Gastroesophageal sphincter (tissue), 4 donors: ENCODE results near the gene ALDH7A1. TPM values are rescaled to one million over a fixed set of nuclear protein-coding genes. Genes with fewer than 3 reads are reported as not detected.

Experiments used
- ATAC-seq: fragments of 150-250 bp; one replicate; pipeline ENCODE4 v1.9.1; 2016; ENCODE audit warnings: mild to moderate bottlenecking, moderate library complexity
- H3K27ac ChIP-seq, 4 donors: fragments of 200-600 bp; sonication (generic) in 3 of 4; 1 replicate in 3 of 4; 2 replicates in 1 of 4; pipeline ENCODE4 v1.5.1; 2016 to 2019
- H3K27me3 ChIP-seq: fragments of 200-600 bp; sonication (generic); one replicate; pipeline ENCODE4 v1.5.1; 2019
- H3K36me3 ChIP-seq, 2 donors: fragments of 200-600 bp; sonication (generic); one replicate each; pipeline ENCODE4 v1.5.1; 2019; ENCODE audit warnings: control low read depth in 1 of 2
- H3K4me1 ChIP-seq, 3 donors: fragments of 200-600 bp; sonication (generic); 1 replicate in 2 of 3; 2 replicates in 1 of 3; pipeline ENCODE4 v1.5.1; 2016 to 2019; ENCODE audit warnings: control low read depth in 2 of 3
- H3K4me3 ChIP-seq, 2 donors: fragments of 200-600 bp; sonication (generic); one replicate each; pipeline ENCODE4 v1.5.1; 2019; ENCODE audit warnings: mild to moderate bottlenecking in 1 of 2, moderate library complexity in 1 of 2
- H3K9me3 ChIP-seq, 3 donors: fragments of 200-600 bp; sonication (generic); one replicate each; pipeline ENCODE4 v1.5.1; 2017 to 2019; ENCODE audit warnings: control low read depth in 2 of 3
- CTCF ChIP-seq, 4 experiments: fragments of 200-600 bp in 2 of 4; fragments of 450-650 bp in 2 of 4; sonication (generic) in 1 of 4; IDR thresholded peaks; one replicate each; pipeline ENCODE4 v1.5.1; 2017 to 2019; ENCODE audit warnings: antibody characterized with exemption in 4 of 4, mild to moderate bottlenecking in 2 of 4, moderate library complexity in 2 of 4
- EP300 ChIP-seq: sonication (generic); formaldehyde crosslinking; IDR thresholded peaks from one replicate; pipeline ENCODE4 v1.6.1; 2017; ENCODE audit warnings: antibody characterized with exemption, mild to moderate bottlenecking
- POLR2A ChIP-seq, 2 donors: fragments of 450-650 bp; IDR thresholded peaks; one replicate each; pipeline ENCODE4 v1.6.1; 2017; ENCODE audit warnings: antibody characterized with exemption in 2 of 2, mild to moderate bottlenecking in 2 of 2, moderate library complexity in 1 of 2
- POLR2AphosphoS5 ChIP-seq: sonication (generic); formaldehyde crosslinking; IDR thresholded peaks from one replicate; pipeline ENCODE4 v1.6.1; 2017; ENCODE audit warnings: antibody characterized with exemption
- WGBS, 2 donors: methylation state at CpG; one replicate each; pipeline ENCODE4 v1.1.5; 2018; ENCODE audit warnings: low coverage in 1 of 2; 5-methylcytosine and 5-hydroxymethylcytosine counted together
- total RNA-seq, 4 donors: library from RNA; depleted of rRNA; stranded (reverse); fragments of >200 nt; gene quantifications; one replicate each; pipeline ENCODE4 v1.1.0, GENCODE V29; 2016

ALDH7A1 gene
- total RNA-seq, 4 donors from 2014 or later: 13.6 to 23.4 (median 18.6) TPM

- Histone ChIP-seq H3K27ac (peak overlapping the region; percentile 51 to 73 (median 56)), H3K36me3 (no peaks in the 10 kb centered on the region), H3K9me3 (no peaks in the 10 kb centered on the region), H3K27me3 (no peaks in the 10 kb centered on the region), H3K4me3 (no peak overlapping the region), H3K4me1 (peaks cover 0 to 31% (median 4%) of the 10 kb centered on the region in 3 donors)
- WGBS, 2 donors: 25 to 38% methylated on average over 3 to 5 of the region's 5 CpGs
- peak; percentile 84 for ATAC-seq
- peak; percentile 30 for TF ChIP-seq POLR2AphosphoS5
- no peak for TF ChIP-seq POLR2A (IDR thresholded peaks at IDR 0.05)
Observed at GRCh38 chr5:126503602-126504104, 91.4 kb downstream of the ALDH7A1 start.

GRCh38 chr5:126501448-126501847 is 93.6 kb downstream of the ALDH7A1 start:
- Histone ChIP-seq H3K27me3 (no peaks in the 10 kb centered on the region), H3K4me1 (peaks cover 0 to 26% (median 4%) of the 10 kb centered on the region in 3 donors), H3K4me3 (no peak overlapping the region), H3K27ac (no peak overlapping the region), H3K9me3 (no peaks in the 10 kb centered on the region), H3K36me3 (peaks cover 0 to 1% of the 10 kb centered on the region in 2 donors)
- no peak for ATAC-seq
- 94% methylated on average over 3 of the region's 10 CpGs; no CpG with 5 or more reads in 1 of the 2 donors for WGBS, 2 donors
- TF ChIP-seq POLR2AphosphoS5 (no peak), EP300 (no peak), POLR2A (IDR thresholded peaks at IDR 0.05) (no peak), CTCF (IDR thresholded peaks at IDR 0.05) (no peak)

- 100% methylated on average over 3 of the region's 3 CpGs for WGBS, 2 donors
- Histone ChIP-seq H3K36me3 (peaks cover 0 to 5% of the 10 kb centered on the region in 2 donors), H3K4me3 (no peak overlapping the region), H3K9me3 (no peaks in the 10 kb centered on the region), H3K27me3 (no peaks in the 10 kb centered on the region), H3K4me1 (peaks cover 0 to 26% (median 4%) of the 10 kb centered on the region in 3 donors), H3K27ac (no peak overlapping the region)
- no peak for ATAC-seq
- no peak for TF ChIP-seq POLR2A (IDR thresholded peaks at IDR 0.05)
- TF ChIP-seq CTCF (IDR thresholded peaks at IDR 0.05): peak in 2 of 4 experiments; percentile 13 to 50
Observed at GRCh38 chr5:126499853-126500342, 95.1 kb downstream of the ALDH7A1 start.

GRCh38 chr5:126499278-126499677 is 95.7 kb downstream of the ALDH7A1 start:
- WGBS, 2 donors: 88 to 89% methylated on average over 2 of the region's 2 CpGs
- Histone ChIP-seq H3K4me3 (no peak overlapping the region), H3K27ac (no peak overlapping the region), H3K36me3 (peaks cover 0 to 12% of the 10 kb centered on the region in 2 donors), H3K4me1 (peaks cover 0 to 24% (median 4%) of the 10 kb centered on the region in 3 donors), H3K27me3 (no peaks in the 10 kb centered on the region), H3K9me3 (no peaks in the 10 kb centered on the region)
- no peak for ATAC-seq
- TF ChIP-seq EP300 (no peak), POLR2A (IDR thresholded peaks at IDR 0.05) (no peak), CTCF (IDR thresholded peaks at IDR 0.05) (no peak), POLR2AphosphoS5 (no peak)

GRCh38 chr5:126497506-126497905 is 97.5 kb downstream of the ALDH7A1 start:
- no peak for TF ChIP-seq EP300
- no peak for TF ChIP-seq POLR2AphosphoS5
- TF ChIP-seq CTCF (IDR thresholded peaks at IDR 0.05): no peak
- no peak for TF ChIP-seq POLR2A (IDR thresholded peaks at IDR 0.05)
- H3K4me1 ChIP-seq: peaks cover 0 to 10% (median 0%) of the 10 kb centered on the region in 3 donors
- H3K9me3 ChIP-seq: no peaks in the 10 kb centered on the region
- H3K27ac ChIP-seq: no peak overlapping the region
- H3K36me3 ChIP-seq: peaks cover 0 to 29% of the 10 kb centered on the region in 2 donors
- no peaks in the 10 kb centered on the region for H3K27me3 ChIP-seq
- H3K4me3 ChIP-seq: no peak overlapping the region
- no peak for ATAC-seq
- WGBS, 2 donors: 83 to 85% methylated on average over 4 to 5 of the region's 5 CpGs
